Inflammatory macrophage treated with lipopolysaccharide for 4 hours (primary cell): ENCODE measurements around the gene EFNA2.

Source experiments
- DNase-seq: peaks from one replicate; pipeline ENCODE4 v3.0.0-alpha.2; 2020

The EFNA2 gene

GRCh38 chr19:1272423-1273262 lies 13.0 kb upstream of the EFNA2 start:
- peak; percentile 27 for DNase-seq

DNA sequence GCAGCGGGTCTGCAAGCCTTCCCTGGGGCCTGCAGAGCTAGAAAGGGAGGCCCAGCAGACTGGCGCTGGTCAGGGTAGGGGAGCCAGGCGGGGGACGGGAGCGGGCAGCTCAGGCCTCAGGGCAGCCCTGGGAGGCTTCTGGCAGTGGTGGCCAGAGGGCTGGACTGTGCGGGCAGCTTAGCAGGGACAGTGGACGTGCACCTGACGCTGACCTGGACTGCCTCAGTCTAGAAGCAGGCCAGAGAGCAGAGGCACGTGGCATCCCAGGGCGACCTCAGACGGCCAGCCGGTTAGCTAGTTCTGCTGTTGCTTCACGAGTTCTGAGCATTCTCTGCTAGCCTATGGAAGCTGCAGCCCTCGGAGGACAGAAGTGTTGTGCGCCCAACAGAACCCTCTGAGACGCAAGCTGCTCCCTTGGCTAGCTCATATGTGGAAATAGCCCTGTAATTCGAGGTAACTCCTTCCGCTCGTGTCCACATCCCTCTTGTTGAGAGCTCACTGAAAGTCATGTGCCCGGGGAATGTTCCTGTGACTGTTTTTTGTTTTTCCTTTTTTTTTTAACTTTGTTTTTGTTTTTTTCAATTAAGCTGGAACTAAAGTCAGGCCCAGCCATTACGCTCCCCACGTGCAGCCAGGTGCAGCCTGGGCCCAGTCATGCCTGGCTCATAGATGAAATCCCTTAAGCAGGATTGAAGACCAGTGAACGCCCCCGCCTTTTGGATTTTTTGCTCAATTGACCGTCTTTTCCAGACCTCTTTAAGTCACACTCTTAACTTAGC lies 12.2 kb upstream of the EFNA2 start:
- DNase-seq: peak; percentile 58

- DNase-seq: no peak
Measured at GRCh38 chr19:1274081-1274851, 11.4 kb upstream of the EFNA2 start.

DNA sequence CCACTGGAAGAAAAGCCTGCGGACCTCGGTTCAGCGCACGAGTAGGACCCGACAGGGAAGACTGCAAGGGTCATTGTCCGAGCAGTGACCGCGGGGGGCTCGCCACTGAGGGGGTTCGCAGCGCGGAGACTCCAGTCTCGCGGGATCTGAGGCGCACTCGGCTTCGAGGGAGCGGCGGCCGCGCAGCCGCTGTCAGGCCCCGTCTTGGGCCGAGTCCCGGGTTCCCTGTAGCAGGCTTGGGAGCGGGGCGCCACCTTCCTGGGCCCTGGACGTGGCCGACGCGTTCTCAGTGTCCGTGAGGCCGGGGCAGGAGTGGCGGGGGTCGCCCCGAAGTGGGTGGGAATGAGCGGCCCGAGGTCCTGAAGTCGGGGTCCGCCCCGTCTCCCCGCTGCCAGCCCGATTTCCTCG lies 10.8 kb upstream of the EFNA2 start:
- no peak for DNase-seq

DNA sequence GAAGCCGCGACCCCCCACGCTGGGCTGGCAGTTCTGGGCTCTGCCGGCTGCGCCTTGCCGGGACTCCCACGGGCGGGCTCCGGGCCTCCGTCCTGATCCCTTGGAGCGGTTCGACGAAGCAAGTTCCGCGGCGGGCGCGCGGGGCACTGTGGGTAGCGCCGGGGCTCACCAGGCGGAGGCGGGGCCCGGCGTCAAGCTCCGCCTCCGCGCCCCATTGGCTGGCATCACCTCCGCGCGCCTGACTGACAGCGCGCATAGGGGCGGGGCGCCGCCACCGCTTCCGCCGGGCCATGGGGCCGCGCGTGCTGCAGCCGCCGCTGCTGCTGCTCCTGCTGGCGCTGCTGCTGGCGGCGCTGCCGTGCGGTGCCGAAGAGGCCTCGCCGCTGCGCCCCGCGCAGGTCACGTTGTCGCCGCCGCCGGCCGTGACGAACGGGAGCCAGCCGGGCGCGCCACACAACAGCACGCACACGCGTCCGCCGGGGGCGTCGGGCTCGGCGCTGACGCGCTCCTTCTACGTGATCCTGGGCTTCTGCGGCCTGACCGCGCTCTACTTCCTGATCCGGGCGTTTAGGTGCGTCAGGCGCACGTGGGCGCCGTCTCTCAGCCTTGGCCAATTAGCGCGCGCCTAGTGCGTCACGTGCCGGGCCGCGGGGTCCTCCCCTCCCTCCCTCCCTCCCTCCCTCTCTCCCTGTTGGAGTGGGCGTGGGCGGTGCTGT lies 10.3 kb upstream of the EFNA2 start, which contains the start of gene FAM174C:
Gene FAM174C, plus strand, starts transcription at position 271 of the 716 bp plus-strand sequence. Its CDS starts 20 bp downstream, at position 291.
- peak; percentile 97 for DNase-seq

DNA sequence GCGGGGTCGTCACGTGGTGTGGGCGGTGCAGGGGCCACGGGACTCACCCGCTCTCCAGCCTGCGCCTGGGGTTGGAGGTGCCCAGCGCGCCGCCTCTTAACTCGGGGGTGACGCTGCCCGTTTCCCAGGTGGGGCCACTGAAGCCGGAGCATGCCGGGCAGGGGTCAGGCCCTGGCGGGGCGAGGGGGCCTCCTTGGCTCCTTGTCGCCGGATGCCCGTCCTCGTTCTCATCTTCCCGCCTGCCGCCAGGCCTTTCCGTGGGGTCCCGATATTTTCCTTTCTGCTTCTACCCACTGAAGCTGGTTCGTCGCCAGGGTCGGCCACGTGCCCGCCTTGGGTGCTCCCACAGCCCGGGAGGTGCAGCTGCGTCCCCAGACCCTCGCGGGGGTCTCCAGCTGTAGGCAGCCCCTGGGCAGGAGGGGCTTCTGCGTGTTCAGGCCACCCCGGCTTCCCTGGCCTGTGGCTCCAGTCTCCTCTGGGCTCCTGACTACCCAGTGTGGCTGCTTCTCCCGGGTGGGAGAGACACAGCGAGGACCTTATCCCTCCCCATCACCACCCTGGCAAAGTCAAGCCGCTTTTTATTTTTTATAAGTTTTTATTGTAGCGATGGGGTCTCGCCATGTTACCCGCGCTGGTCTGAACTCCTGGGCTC lies 9.6 kb upstream of the EFNA2 start:
- no peak for DNase-seq

DNA sequence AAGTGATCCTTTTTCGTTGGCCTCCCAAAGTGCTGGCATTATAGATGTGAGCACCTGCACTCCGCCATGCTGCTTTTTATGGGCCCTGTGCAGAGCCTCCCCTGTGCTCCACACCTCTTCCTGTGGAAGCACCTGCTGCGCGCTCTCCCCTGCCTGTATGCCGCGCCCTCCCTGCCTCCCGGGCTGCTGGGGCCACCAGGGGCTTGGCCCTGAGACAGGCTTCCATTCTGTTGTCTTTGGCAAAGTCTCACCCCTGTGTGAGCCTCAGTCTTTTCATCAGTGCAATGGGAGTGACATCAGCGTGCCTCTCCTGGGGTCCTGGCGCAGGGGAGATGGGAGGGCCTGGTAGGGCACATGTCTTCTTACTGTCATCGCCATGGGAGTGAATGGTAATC lies 9.0 kb upstream of the EFNA2 start:
- no peak for DNase-seq

- DNase-seq: no peak
Measured at GRCh38 chr19:1277061-1277460, 8.6 kb upstream of the EFNA2 start.

DNA sequence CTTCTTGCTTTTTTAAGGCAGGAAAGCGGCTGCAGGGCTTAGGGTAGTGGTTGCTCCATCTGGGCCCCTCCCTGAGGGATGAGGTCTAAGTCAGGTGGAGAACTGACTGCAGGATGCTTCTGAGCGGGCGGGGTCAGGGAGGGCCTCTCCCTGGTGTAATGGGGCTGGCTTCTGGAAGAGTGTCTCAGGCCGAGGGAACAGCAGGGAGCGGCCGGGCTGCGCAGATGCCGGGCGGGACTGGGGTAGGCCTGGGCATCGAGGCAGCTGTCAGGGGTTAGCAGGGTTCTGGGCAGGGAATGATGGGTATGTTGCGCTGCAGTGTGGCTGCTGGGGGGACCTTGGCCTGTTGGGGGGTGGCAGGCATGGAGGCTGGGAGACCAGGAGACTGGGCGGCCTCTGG lies 7.6 kb upstream of the EFNA2 start:
- DNase-seq: no peak

GRCh38 chr19:1278713-1279660 lies 6.7 kb upstream of the EFNA2 start:
- no peak for DNase-seq

DNA sequence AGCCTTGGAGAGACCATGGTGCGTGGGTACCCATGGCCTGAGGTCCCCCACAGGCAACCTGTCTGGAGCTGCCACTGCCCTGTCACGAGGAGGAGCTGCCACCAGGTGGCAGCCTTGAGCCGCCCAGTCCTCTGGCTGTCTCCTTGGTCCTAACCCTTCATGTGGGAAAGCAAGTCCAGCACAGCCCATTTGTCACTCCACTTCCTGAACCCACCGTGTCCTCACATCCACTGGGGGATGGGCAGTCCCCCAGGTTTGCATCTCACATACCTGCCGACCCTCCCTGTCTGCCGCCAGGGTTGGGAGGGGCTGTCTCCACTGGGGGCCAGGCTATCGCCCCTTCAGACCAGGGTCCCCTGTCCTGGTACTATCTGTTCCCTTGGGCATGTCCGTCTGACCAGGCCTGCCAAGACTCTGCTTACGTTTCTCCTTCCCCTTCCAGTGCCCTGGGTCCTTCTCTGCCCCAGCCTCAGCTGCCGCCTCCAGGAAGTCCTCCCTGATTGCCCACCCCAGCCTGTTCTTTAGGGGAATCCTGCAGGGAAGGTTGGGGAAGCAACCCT lies 5.8 kb upstream of the EFNA2 start:
- DNase-seq: peak; percentile 77

DNA sequence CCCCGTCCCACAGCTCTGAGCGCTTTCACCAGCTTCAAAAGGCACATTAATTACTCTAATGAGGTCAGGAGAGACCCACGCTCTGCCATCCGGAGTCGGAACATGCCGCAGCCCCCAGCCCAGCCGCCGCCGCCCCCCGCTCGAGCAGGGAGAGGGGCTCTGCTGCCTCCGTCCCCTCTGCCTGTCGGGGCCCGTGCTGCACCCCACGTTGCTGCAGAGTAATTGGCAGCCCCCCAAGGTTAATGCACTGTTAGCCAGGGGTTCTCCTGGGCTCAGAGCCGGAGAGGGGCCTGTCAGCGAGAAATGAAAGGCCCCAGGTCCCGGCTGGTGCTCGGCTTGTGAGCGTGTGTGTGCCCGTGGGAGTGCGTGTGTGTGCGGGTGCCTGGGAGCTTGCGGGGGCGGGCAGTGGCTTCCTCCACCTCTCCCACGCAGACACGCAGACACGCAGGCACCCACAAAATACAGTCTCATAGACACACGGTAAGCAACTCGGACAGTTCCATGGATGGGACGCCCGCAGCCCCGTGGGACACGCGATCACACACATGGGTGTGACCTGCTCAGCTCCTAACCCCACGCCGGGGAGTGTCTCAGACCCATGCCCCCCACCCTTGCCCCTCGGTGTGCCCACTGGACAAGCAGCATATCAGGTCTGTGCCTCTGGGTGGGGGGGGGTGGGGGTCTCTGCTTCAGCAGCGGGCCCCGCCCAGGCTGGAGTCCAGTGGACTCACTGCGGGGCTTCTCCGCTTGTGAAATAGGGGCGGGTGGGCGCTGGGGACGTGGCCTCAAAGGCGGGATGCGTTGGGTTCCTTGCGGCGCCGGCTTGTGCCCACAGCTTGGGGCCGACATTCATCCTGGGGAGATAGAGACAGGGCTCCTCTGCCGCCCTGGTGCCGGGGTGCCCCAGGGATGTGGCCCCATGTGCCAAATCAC lies 4.8 kb upstream of the EFNA2 start:
- DNase-seq: no peak

- DNase-seq: no peak
Measured at GRCh38 chr19:1281569-1282287, 3.9 kb upstream of the EFNA2 start.

DNA sequence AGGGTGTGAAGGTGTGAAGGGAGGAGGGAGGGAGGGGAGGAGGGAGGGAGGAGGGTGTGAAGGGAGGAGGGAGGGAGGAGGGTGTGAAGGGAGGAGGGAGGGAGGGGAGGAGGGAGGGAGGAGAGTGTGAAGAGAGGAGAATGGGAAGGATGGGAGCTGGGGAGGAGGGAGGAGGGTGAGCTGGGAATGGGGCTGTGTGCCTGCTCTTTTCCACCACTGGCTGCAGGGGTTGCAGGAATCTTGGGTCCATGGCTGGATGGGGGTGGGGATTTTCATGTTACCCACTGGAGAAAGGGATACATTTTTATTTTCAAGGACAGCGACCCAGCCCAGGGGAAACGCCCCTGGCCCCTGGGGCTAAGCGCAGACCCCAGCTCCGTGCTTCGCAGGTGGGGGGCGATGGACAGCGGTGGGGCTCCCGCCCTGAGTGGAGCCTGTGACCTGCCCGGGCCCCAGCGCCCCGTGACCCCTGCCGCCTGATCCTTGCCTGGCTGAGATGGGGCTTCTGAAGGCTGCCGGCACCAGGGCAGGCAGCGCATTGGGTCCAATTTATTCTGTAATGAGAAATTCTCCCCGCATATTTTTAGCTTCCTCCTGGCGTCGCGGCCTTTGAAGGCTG lies 3.0 kb upstream of the EFNA2 start:
- DNase-seq: no peak

DNA sequence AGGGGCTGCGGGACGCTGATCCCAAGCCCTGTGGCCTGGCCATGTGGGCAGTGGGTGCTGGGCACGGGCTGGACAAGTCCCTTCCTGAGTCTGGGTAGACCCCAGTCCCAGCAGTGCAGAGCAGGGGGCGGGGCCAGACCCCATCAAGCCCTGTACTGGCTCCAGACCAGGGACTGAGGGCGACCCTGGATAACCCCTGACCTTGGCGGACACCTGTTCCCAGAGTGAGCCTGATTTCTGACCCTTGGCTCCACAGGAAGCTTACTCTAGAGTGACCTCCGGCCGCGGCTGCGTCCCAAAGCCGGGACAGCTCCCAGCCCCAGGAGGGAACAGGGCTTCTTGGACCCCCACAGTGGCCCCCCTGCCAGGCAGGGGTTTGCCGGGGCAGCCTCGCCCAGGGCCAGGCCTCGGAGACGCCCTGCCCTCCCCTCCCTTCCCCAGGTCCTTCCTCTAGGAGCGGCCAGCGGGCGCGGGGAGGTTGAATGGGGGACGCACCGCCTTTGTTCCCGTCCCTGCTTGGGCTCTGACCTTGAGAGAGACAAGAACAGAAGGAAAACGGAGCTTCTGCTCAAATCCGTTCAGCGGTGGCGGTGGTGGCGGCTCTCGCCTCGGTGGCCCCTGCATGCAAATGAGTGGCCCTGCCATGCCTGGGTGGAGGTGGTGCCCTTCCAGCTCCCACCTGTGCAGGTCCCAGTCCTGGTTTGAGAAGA lies 2.3 kb upstream of the EFNA2 start:
- DNase-seq: no peak

DNA sequence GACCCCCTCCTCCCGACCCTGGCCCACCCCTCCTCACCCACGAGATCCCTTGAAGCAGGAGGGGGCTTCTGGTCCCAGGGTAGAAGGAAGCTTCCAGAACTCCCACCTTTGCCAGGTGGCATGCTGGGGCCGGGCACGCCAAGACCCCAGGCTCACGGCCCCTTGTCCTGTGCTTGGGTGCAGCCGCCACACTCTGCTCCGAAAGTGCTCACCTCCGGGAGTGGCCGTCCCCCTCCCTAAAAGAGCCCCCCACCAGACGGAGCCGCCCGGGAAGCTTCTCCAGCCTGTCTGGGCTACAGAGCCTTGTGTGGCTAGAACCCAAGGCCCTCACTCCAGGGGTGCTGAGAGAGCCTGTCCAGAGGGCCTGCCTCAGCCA lies 1.8 kb upstream of the EFNA2 start:
- no peak for DNase-seq

DNA sequence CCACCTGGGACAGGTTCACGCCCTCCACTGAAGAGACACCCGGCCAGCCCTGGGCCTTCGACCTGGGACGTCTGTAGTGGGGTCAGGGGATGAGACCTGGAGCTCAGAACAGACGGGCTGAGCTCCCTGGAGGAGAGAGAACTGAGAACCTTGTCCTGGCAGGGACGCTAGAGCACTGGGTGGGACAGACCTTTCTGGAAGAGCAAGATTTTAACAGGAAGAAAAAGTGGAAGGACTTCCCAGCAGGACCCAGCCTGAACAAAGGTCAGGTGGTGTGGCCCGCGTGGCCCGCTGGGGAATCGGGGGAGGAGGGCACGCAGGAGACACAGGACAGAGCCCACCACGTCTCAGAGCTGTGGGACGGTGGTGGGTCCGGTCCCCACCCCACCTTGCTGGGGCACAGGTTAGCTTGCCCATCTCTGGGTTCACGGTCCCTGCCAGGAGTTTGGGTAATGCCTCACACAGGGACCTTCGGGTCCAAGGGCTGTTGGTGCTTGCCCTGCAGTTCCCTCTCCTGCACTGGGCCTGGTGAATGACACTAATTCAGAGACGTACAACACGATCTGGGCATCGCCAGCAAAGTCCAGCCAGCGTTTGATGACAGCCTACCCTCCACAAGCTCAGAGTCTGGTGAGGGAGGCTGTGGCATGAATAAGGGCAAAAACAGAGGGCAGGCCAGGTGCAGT lies 1.2 kb upstream of the EFNA2 start:
- no peak for DNase-seq
